HTERT RPE-1 (cell line): ENCODE results near the gene CBARP.

Experiments
- in situ Hi-C: fragments of 300-500 bp; cut with MboI; formaldehyde crosslinking; loops from 4 replicates; pipeline ENCODE4 v1.14.3; 2020; ENCODE audit warnings: low sequenced_read_pairs

CBARP gene

DNA sequence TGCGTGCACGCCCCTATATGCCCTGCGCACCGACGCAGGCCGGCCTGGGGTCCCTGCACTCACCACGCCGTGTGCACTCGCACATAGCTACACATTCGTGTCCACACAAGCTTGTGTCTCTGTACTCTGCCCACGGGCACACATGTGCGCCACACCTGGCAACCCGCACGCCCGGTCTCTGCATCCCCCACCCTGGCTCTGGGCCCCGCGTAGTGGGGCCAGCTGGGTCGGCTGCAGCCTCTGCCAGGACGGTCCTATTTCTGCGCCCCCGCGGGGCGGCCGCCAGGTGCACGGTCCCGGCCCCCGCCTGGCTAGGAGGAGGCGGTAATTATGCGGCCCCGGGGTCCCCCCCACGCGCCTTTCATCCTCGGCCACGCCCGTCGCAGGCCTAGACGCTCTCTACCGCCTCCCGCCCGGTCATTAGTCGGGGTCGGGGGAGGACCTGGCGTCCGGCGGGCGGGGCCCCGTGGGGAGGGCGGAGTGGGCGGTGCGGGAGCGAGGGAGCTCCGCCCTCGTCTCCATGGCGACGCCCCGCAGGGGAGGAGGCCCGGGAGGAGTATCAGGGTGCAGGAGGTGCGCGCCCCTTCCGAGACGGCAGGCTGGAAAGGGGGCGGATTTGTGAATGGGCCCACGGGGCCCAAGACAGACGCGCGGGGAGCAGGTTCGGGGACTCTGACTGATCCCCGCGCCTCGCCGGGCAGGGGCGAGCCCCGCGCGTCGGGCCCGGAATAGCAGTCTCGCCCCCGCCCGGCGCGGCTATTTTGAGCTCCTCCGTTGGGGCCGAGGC lies 28.5 kb upstream of the CBARP start:
- in situ Hi-C loops: no loop called here

DNA sequence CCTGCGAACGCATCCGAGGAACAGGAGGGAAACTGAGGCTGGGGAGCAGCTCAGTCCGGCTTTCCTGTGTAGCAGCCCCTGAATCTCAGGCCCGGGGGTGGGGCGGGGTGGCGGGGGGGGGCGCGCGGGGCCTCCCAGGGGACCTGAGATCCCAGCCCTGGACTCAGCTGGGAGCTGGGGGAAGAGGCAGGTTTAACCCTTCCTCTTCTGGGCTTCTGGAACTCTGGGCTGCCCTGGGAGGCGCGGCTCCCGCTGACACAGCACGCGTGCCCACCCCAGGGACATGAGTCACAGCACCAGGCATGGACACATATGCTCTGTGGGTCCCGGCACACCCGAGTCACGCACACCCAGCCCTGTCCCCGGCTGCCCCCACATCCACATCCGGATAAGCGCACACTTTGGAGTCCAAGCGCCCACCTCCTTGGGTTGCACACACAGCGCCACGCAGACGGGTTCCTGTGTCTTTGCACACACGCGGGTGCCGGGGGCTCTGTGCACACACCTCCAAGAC lies 27.9 kb upstream of the CBARP start:
- in situ Hi-C loops: no loop called here

DNA sequence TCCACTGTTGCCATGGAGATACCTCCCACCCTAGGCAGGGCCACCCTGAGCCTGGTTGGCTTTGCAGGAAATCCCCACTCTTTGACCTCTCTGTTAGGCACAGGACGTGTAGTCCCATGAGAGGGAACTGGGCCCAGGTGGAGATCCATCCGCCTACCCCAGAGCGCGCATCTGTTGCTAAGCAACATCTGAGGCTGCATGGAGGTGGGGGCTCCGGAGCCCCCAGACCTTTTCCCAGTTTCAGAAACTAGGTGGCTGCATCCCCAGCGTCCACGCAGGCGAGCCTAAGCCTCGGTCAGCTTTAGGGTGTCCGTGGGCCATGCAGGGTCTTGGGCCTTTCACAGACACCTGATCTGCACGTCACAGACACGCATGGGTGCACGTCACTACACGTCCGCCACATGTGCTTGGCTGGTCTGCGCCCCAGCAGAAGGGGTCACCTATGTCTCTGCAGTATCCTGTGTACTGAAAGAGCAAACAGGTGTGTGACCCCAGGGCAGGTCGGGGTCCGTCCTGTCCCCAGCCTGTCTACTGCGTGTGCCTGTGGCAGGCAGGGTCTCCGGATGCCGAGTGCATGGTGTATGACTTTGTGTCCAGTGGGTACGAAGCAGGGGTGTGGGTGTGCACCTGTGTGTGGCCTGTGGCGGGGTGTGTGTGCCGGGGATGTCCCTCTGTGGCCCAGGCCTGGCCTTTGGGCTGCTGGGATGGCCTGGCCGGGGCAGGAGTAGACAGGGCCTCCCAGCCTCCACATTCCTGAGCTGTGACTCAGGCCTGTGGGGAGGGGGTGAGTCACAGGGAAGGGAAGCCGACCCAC lies 27.2 kb upstream of the CBARP start:
- in situ Hi-C loops: no loop called here

DNA sequence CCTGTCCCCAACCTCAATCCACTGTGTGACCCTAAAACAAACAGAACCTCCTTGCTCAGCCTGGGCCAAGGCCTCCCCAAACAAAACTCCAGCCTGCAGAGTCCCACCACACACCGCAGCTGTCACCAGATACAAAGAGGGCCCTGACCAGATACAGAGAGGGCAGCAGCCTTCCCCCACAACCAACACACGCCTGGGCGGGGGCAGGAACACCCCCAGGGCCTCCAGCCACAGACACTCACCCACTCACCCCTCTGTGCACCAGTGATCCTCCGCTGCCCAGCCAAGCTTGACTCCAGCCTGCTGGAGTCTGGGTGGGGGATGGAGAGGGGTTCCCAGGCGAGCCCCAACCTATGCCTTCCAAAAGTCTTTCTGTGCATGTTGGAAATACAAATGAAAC lies 25.4 kb upstream of the CBARP start:
- in situ Hi-C loops: no loop called here

DNA sequence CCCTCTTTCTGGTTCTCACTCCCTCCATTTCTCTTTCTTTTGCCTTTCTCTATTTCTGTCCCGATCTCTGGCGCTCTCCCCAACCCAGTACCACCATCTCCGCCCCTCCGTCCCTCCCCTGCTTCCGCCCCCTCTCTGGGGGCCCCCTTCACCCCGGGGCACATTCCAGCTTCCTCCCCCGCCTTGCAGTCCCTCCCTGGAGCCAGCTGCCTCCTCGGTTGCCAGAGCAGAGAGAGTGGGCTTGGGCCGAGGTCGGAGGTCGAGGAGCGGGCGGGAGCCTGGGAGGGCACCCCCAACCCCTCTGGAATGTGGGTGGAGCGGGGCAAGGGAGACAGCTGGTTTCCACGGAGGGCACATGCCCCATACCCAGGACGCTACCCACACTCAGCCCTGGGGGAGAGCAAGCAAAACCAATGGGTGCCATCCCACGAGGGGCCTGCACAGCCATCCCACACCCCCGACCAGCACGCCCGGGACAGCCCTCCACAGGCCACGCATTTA lies 24.9 kb upstream of the CBARP start:
- in situ Hi-C loops: no loop called here

DNA sequence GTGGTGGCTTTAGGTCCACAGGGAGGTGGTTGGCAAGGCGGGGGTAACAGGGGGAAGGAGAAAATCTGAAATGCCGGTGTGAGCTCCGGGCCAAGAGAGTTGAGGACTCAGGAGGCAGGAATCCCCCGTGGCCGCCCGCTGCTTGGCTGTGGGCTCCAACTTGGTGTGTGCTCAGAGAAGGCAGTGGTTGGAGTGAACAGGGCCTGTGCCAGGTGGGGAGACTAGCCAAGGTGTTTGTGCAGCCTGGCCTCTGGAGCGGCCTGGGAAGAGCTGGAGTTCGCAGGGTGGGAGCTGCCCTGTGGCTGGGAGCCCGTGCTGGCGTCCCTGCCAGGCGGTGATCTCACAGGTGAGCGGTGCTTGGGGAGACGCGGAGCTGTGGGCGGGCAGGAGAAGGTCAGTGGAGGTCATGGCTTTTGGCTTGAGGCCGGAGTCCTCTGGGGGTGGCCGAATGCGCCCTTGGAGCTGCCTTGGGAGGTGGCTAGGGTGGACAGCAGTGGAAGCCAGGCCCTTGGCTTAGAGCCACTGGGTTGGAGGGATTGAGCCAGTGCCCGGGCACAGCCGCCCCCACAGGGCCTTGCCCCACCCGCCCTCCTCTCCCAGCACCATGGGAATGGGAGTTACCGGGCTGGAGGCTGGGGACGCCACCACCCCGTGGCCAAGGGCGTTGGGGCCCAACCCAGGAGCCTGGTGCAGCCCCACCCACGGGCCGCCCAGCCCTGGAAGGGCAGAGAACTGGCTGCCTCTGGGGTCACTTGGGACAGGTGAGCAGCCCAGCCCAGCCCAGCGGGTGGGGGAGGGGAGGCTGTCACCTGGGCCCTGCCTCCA lies 24.2 kb upstream of the CBARP start:
- in situ Hi-C loops: no loop called here

DNA sequence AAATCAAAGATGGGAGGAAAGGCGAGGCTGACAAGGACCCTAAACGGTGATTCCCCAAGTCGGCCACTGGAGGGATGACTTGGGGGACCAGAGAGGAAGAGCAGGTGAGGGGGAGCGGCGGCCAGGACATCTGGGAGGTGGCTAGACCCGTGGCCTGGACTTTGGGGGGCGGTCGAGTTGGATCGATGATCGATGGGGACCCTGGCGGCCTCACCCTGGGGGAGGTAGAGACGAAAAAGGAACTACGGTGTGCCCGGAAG lies 23.7 kb upstream of the CBARP start:
- in situ Hi-C loops: no loop called here

DNA sequence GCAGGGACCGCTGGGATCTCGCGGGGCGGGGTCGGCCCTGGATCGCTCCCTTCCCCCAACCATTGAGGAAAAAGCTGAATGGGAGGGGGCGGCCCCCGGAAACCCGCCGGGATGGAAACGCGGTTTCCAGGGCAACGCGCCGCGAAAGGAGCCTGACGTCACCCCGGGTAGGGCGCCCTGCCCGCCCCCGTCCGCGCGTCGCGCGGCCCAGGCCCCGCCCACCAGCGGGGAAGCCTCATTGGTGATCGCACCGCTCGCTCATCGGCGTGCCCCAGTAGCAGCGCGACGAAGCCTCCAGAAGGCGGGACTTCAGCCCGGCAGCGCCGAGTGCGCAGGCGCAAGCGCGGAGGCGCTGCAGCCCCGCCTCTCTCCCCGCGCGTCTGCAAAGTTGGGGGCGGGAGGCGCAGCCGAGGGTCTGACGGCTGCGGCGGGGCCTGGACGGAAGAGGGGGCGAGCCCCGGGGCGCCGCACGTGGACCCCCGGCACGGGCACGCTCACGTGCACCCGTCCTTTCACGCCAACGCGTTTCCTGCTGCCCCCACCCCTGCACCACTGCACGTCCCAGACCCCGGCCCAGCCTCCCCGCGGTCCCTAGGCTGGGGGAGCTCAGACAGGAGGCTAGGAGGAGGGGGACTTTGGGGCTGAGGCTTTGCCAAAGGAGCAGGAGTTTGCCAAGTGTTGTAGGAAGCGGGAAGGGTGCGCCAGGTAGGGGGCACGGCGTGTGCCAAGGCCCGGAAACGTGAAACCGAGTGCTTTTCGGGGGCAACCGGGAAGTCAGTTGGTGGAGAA lies 23.1 kb upstream of the CBARP start:
- in situ Hi-C loops: no loop called here

DNA sequence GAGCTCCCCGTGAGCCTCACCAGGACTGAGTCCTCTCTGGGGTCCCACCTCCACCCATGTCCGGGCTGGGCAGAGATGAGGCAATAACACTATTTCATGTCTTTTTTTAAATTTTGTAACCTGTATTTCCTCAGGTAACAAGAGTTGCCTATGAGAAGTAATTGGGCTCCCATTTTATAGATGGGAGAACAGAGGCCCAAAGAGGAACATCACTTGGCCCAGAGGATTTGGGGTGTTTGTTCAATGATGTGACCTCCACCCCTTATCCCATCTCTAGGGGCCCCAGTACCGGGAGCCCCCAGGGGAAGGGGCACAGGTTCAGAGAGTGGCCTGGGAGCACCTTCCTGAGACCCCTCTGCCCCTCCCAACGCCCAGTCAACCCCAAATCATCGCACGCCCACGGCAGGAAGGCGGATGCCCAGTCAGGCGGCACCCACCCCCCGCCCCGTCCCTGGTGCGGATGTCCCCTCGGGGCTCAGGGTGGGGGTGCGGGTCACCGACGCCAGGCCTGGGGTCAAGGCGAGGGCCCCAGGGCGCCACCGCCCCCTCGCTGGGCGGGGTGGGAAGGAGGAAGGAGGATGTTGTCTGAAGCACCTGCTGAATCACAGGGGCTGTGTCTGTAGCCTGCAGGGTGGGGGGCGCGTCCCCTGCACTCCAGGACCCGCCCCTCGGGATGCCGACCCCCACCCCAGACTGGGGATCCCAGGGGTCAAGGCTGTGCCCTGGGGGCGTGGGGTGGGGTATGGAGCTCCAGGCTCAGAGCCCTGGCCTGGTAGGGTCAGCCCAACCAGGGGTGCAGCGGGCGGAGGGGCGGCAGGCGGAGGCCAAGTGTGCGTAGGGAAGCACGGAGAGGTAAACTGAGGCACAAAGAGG lies 22.3 kb upstream of the CBARP start:
- in situ Hi-C loops: no loop called here

DNA sequence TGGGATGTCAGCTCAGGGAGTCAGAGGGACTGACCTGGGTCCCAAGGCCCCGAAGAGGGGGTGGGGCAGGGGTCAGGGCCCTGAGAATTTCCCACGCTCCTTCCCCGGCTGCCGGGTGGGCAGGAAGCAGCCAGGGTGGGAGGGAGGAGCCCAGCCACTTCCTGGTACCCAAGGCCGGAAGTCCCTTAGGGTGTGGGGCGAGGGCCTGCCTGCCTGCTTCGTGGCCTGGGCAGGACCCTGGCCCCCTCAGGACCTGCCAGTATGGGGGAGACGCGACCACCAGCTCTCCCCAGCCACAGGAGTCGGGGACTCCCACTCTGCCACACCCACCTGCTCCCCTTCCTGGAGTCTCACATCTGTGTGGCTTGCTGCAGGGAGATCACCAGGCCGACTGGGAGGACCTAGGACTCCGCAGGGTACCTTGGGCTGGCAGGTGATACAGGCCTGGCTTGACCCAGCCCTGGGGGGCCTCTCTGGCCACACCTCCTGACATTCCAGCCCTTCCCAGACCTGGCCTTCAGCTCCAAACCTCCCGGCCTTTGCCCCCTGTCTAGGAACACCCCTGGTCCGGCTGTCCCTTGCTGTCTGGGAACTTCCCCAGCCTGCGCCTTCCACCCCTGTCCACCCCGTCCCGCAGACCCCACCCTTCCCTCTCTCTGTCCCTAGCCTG lies 21.5 kb upstream of the CBARP start:
- in situ Hi-C loops: no loop called here

DNA sequence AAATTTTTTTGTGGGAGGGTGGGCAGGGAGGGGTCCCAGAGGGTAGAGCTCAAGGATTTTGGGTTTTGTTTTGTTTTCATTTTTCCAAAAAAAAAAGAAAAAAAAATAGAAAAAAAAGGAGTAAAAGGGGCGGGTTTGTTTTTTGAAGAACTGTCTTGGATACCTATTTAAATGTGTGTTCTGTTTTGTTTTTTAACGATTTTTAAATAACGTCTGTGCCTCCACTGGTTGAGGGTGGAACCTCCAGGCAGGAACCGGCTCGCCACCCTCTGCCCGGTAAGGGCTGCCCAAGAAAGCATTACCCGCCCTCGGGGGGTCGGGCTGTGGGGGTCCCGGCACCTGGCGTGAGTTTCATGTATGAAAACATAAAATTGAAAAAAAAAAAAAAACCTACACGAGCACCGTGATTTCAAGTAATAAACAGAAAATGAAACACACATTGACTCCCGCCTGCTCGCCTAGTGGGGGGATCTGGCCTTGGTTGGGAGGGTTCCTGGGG lies 21.0 kb upstream of the CBARP start:
- in situ Hi-C loops: no loop called here

DNA sequence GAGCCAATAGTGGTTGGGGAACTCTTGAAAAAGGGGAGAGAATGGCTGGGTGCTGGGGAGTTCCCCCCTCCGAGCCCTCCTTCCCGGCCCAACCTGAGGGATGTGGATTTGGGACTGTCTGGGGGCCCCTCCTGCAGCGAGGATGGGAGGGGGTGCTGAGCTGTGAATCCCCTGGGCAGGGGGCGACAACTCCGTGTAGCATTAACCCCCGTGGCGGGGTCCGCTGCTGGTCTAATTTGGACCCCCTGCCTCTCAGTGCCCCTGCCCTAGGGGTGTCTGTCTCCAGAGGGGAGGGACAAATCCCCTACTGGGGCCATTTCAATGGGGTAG lies 20.3 kb upstream of the CBARP start:
- in situ Hi-C loops: no loop called here

DNA sequence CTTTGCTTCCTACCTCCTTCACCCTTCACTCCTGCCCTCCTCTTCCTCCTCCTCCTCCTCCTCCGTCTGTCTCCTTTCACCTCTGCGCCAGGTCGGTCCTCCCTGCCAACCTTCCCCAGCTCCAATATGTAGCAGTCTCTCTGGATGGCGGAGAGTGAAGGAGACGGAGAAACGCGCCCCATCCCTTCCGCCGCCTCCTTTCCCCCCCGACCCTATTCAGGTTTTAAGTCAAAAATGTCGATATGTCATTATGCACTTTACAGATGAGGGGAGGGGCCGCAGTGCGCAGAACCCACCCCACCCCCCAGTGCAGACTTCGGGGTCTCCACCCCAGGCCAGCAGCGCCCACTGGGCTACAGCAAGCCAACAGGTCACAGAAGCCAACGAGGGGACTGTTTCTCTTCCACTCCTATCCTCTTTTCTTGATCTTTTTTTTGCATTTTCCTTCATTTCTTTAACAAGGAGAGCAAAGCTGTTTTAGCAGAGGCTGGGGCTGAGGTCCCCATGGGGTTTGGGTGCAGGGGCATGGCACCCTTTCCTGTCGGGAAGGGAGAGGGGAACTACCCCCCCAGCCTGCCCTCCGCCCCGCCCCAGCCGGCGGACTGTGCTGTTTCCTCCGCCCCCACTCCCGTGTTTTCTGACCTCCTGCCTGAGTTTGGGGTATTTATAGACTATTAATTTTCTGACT lies 19.8 kb upstream of the CBARP start:
- in situ Hi-C loops: no loop called here

DNA sequence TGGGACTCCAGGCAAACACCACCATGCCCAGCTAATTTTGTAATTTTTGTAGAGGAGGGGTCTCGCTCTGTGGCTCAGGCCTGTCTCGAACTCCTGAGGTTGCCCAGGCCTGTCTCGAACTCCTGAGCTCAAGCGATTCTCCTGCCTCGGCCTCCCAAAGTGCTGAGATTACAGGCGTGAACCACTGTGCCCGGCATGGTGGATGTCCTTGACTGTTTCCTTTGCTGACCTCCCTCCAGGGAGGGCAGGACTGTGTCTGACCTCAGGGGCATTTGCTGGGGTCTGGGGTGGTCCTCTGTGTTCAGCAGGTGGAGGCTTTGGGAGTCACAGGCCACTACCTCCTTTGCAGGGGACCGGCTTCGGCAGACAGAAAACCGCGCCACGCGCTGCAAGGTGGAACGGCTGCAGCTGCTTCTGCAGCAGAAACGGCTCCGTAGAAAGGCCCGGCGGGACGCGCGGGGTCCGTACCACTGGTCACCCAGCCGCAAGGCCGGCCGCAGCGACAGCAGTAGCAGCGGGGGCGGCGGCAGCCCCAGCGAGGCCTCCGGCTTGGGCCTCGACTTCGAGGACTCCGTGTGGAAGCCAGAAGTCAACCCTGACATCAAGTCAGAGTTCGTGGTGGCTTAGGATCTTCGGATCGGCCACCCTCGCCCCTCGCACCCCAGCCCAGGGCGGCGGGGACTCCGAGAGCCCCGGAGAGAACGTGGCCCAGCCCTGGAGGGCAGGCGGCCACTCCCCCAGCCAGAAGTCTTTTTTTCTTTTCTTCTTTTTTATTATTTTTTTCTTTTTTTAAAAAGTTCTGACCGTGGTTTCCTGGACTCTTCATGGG lies 19.1 kb upstream of the CBARP start:
- in situ Hi-C loops: no loop called here

DNA sequence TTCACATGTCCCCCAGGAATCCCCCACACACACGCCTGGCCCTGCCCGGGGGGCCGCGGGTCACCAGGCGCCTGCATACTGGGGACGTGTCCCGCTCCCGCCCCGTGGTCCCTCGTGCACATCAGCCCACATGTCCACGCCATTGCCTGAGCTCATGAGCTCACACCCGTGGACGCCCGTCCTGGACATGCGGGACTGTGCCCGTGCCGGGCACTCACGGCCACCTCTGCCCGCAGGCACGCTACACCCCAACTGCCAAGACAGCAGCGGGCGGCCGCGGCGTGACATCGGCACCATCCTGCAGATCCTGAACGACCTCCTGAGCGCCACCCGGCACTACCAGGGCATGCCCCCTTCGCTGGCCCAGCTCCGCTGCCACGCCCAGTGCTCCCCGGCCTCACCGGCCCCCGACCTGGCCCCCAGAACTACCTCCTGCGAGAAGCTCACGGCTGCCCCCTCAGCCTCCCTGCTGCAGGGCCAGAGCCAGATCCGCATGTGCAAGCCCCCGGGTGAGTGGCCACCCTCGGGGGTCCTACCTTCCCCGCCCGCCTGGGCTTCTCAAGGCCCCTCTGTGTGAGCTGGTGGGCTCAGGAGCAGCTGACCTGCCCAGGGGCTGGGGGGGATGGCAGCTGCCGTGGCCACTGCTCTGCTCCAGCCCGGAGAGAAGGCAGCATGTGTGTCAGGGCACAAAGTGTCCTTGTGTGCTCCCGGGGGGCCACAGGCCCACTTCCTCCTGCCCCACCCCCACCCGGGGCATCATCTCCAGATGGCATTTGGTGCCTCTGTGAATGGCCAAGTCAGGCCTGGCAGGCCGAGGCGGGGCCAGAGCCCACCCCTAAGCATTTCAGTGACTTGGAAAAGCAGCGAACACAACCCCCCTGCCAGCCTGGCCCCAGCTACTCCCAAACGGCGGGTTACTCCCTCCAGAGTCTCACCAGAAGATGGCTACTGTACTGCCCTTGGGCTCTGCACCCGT lies 17.7 kb upstream of the CBARP start:
- in situ Hi-C loops: no loop called here

DNA sequence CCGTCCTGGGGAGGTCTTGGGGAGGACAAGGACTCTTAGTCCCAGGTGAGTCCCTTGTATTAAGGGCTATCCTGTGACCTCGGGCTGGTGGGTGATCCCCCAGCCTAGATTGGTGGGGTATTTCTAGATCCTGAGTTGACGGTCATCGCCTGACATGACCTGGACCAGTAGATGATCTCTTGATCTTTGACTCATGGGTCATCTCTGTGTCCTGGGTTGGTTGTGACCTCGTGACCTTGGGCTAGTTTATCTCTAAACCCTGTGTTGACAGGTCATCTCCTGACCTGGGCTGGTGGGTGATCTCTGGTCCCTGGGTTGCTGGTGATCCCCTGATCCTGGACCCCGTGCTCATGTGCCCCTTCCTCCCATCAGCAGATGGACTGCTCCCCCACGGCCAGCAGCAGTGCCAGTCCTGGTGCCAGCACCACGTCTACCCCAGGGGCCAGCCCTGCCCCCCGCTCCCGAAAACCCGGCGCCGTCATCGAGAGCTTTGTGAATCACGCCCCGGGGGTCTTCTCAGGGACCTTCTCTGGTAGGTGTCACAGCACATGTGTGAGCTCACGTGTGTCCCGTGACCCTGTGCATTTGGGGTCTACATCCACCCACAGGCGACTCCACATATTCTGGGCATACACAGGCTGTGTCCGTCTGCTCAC lies 16.9 kb upstream of the CBARP start:
- in situ Hi-C loops: no loop called here
